ENCODE results near the gene HSPB6.
"Not testable (repeated sequence)": the region's sequence is repeated elsewhere in the genome, so short reads cannot be mapped to it uniquely, and the experiment has no call there.

Gene HSPB6

GRCh38 chr19:35756377-35757230 lies at the start of gene HSPB6:
Gene HSPB6, minus strand, starts transcription at chr19:35757029. Its CDS starts 21 bp downstream, at chr19:35757008.
- no peak for DNase-seq (ENCODE audit: low read depth)

GRCh38 chr19:35806597-35806996 lies 49.8 kb upstream of the HSPB6 start:
- DNase-seq (ENCODE audit: low read depth): no peak

- DNase-seq (ENCODE audit: low read depth): no peak
Observed at GRCh38 chr19:35805526-35806102, 48.8 kb upstream of the HSPB6 start.

GRCh38 chr19:35801828-35802227 lies 45.0 kb upstream of the HSPB6 start:
- no peak for DNase-seq (ENCODE audit: low read depth)

- no peak for DNase-seq (ENCODE audit: low read depth)
Observed at GRCh38 chr19:35797663-35798062, 40.8 kb upstream of the HSPB6 start.

GRCh38 chr19:35796645-35797542 lies 40.1 kb upstream of the HSPB6 start:
- DNase-seq (ENCODE audit: low read depth): no peak

GRCh38 chr19:35795564-35795963 lies 38.7 kb upstream of the HSPB6 start:
- DNase-seq (ENCODE audit: low read depth): not testable (repeated sequence)

- DNase-seq (ENCODE audit: low read depth): no peak
Observed at GRCh38 chr19:35793381-35794165, 36.7 kb upstream of the HSPB6 start.

GRCh38 chr19:35792888-35793287 lies 36.1 kb upstream of the HSPB6 start:
- DNase-seq (ENCODE audit: low read depth): no peak

GRCh38 chr19:35792312-35792711 lies 35.5 kb upstream of the HSPB6 start:
- DNase-seq (ENCODE audit: low read depth): no peak

- no peak for DNase-seq (ENCODE audit: low read depth)
Observed at GRCh38 chr19:35791814-35792279, 35.0 kb upstream of the HSPB6 start.

- no peak for DNase-seq (ENCODE audit: low read depth)
Observed at GRCh38 chr19:35790981-35791813, 34.4 kb upstream of the HSPB6 start.

GRCh38 chr19:35789978-35790944 lies 33.4 kb upstream of the HSPB6 start:
- no peak for DNase-seq (ENCODE audit: low read depth)

GRCh38 chr19:35789195-35789977 lies 32.6 kb upstream of the HSPB6 start:
- DNase-seq (ENCODE audit: low read depth): no peak

GRCh38 chr19:35788205-35788960 lies 31.6 kb upstream of the HSPB6 start:
- no peak for DNase-seq (ENCODE audit: low read depth)

- DNase-seq (ENCODE audit: low read depth): no peak
Observed at GRCh38 chr19:35787227-35787799, 30.5 kb upstream of the HSPB6 start.

Measured in stimulated activated CD8-positive, alpha-beta memory T cell treated with anti-CD3 and anti-CD28 coated beads, Interleukin-15, amount 100 ng/mL, for 1 hour (primary cell).